Measurements from ENCODE around the gene GALNT6.

DNA sequence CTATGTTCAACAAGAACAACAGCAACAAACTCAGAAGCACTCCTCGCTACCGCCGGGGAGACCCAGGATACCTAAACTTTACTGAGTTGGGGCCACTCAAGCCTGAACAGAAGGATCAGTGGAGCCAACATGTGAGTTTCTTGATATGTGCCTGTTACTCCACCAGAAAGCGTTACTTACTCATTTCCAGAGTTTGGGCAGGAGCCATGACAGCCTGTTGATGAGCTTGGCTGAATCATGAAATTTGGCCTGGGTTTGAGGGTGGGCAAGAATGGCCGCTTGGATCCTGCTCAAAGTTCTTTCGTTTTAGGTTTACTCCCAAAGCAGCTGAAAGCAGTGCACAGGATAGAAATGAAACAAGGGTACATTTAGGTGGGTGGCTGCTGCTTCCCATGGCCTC lies 12.0 kb upstream of the GALNT6 start:
- TF ChIP-seq EP300 (conservative IDR thresholded peaks at IDR 0.05; ENCODE audit: poor library complexity, severe bottlenecking) (no peak), TAF1 (IDR thresholded peaks at IDR 0.05; ENCODE audit: low read depth) (no peak), EZH2 (IDR thresholded peaks at IDR 0.05; ENCODE audit: borderline replicate concordance, insufficient read depth, low read length, poor library complexity, severe bottlenecking) (no peak), POLR2AphosphoS5 (IDR thresholded peaks at IDR 0.05) (no peak)
- TF ChIP-seq, protein P1, sequence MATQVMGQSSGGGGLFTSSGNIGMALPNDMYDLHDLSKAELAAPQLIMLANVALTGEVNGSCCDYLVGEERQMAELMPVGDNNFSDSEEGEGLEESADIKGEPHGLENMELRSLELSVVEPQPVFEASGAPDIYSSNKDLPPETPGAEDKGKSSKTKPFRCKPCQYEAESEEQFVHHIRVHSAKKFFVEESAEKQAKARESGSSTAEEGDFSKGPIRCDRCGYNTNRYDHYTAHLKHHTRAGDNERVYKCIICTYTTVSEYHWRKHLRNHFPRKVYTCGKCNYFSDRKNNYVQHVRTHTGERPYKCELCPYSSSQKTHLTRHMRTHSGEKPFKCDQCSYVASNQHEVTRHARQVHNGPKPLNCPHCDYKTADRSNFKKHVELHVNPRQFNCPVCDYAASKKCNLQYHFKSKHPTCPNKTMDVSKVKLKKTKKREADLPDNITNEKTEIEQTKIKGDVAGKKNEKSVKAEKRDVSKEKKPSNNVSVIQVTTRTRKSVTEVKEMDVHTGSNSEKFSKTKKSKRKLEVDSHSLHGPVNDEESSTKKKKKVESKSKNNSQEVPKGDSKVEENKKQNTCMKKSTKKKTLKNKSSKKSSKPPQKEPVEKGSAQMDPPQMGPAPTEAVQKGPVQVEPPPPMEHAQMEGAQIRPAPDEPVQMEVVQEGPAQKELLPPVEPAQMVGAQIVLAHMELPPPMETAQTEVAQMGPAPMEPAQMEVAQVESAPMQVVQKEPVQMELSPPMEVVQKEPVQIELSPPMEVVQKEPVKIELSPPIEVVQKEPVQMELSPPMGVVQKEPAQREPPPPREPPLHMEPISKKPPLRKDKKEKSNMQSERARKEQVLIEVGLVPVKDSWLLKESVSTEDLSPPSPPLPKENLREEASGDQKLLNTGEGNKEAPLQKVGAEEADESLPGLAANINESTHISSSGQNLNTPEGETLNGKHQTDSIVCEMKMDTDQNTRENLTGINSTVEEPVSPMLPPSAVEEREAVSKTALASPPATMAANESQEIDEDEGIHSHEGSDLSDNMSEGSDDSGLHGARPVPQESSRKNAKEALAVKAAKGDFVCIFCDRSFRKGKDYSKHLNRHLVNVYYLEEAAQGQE (IDR thresholded peaks at IDR 0.05; ENCODE audit: borderline replicate concordance), result no peak
- TF ChIP-seq, protein P2, sequence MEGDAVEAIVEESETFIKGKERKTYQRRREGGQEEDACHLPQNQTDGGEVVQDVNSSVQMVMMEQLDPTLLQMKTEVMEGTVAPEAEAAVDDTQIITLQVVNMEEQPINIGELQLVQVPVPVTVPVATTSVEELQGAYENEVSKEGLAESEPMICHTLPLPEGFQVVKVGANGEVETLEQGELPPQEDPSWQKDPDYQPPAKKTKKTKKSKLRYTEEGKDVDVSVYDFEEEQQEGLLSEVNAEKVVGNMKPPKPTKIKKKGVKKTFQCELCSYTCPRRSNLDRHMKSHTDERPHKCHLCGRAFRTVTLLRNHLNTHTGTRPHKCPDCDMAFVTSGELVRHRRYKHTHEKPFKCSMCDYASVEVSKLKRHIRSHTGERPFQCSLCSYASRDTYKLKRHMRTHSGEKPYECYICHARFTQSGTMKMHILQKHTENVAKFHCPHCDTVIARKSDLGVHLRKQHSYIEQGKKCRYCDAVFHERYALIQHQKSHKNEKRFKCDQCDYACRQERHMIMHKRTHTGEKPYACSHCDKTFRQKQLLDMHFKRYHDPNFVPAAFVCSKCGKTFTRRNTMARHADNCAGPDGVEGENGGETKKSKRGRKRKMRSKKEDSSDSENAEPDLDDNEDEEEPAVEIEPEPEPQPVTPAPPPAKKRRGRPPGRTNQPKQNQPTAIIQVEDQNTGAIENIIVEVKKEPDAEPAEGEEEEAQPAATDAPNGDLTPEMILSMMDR (IDR thresholded peaks at IDR 0.05; ENCODE audit: poor library complexity, severe bottlenecking), result no peak
